Measurements from ENCODE around the gene PEX6. TPM values are rescaled to one million over a fixed set of nuclear protein-coding genes. Genes with fewer than 3 reads are reported as not detected.
"Not testable (repeated sequence)": the region's sequence is repeated elsewhere in the genome, so short reads cannot be mapped to it uniquely, and the experiment has no call there.

Gene PEX6
- total RNA-seq, 1 donor from 2014 or later, result 22.3 TPM

DNA sequence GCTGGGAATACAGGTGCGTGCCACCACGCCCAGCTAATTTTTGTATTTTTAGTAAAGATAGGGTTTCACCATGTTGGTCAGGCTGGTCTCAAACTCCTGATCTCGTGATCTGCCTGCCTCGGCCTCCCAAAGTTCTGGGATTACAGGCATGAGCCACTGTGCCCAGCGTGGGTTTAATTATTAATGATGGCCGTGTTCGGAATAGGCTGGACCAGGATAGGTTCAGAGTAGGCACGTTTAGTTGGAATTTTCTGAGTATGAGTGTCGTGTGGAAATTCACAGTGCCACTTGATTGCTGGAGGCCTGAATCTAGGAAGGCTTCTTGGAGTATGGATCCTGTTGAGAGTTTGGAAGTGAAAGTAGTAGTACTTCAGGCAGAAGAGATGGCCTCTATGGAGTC lies 19.2 kb upstream of the PEX6 start:
- not testable (repeated sequence) for DNase-seq (ENCODE audit: extremely low read depth, low read depth, low spot score)

GRCh38 chr6:42996513-42996912 lies 17.5 kb upstream of the PEX6 start:
- DNase-seq (ENCODE audit: extremely low read depth, low read depth, low spot score), result no peak

GRCh38 chr6:42993445-42993844 lies 14.5 kb upstream of the PEX6 start:
- no peak for DNase-seq (ENCODE audit: extremely low read depth, low read depth, low spot score)

GRCh38 chr6:42989923-42990322 lies 10.9 kb upstream of the PEX6 start:
- DNase-seq (ENCODE audit: extremely low read depth, low read depth, low spot score), result no peak

DNA sequence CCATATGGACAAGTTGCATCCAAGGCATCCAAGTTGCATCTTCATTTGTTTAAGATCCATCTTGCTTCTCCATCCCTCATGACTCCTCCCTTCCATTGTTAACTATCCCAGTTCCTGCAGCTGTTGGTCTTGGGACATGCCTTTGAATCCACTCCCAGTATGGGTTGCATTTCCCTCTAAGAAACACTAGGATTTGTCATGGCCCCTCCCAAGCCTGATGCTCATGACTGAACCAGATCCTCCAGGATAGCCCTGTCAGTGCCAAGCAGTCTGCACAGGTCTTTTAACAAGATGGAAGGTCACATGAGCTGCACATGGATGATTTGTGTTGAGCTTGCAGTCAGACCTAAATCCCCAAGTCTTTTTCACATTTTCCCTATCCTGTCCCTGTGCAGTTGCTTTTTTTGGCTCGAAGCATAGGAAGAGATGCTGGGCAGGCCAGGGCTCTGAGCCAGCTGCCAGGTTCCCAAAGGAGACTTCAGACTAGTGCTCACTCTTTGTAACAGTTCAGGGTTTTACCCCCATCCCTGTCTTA lies 9.6 kb upstream of the PEX6 start:
- no peak for DNase-seq (ENCODE audit: extremely low read depth, low read depth, low spot score)

GRCh38 chr6:42987533-42988451 lies 8.8 kb upstream of the PEX6 start:
- DNase-seq (ENCODE audit: extremely low read depth, low read depth, low spot score), result no peak

- no peak for DNase-seq (ENCODE audit: extremely low read depth, low read depth, low spot score)
Observed at GRCh38 chr6:42984924-42985475, 6.0 kb upstream of the PEX6 start.

DNA sequence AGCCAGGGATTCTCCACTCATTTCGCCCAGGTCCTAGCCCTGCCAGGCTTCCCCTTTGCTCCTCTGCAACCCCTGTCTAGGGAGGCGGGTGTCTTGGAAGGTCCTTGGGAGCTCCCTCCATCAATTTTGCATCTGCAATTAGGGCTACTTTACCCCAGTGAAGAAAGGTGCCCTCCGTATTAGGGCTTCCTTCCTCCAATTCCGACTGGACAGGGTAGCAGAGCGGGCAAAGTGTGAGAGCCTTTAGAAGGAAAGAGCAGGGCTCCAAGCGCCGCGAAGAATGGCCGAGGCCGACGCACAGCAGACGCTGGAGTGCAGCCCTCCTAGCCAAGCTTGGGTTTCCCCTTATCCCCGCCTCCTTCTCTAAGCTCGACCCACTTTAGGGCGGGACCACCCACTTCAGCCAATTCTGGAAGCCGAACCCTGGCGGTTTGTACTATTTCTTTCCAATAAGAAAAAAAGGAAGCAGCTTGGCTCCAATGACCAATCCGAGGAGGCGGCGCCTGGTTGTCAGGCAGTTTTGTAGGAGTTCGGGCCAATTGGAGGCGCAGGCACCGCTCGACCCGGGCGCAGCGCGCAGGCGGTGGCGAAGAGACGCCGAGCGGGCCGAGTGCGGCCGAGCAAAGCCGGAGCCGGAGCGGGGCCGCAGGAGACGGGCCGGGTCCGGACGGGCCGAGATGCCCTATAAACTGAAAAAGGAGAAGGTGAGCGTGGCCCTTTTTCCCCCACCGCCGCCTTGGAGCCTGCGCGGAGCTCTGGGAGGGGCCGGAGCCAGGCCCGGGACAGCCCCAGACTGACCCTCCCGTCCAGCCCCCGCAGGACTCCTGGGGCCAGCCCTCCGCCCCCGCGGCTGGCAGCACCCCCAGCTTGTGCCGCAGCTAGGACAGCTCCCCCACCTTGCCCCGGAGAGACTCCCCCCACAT lies 5.3 kb upstream of the PEX6 start, which contains the start of gene PPP2R5D:
TSS of gene PPP2R5D (plus strand) at position 570 of the 923 bp plus-strand sequence. CDS start at position 678, 108 bp downstream.
- peak; percentile 96 for DNase-seq (ENCODE audit: extremely low read depth, low read depth, low spot score)

DNA sequence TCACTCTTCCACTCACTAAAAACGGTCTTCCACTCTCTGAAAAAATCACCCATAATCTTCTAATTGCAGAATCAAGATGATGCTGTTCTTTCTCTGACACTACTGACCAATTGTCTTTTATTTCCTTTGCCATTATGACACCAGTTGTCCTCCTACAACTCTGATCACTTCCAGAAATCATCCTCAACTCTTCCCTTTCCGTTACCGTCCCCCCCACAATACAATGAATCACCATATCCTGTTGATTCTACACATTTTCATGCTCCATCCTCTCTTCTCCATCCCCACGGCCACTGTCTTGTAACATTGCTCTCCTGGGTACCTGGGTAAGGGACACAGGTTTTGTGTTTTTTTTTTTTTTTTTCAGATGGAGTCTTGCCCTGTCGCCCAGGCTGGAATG lies 2.9 kb upstream of the PEX6 start:
- DNase-seq (ENCODE audit: extremely low read depth, low read depth, low spot score), result no peak

DNA sequence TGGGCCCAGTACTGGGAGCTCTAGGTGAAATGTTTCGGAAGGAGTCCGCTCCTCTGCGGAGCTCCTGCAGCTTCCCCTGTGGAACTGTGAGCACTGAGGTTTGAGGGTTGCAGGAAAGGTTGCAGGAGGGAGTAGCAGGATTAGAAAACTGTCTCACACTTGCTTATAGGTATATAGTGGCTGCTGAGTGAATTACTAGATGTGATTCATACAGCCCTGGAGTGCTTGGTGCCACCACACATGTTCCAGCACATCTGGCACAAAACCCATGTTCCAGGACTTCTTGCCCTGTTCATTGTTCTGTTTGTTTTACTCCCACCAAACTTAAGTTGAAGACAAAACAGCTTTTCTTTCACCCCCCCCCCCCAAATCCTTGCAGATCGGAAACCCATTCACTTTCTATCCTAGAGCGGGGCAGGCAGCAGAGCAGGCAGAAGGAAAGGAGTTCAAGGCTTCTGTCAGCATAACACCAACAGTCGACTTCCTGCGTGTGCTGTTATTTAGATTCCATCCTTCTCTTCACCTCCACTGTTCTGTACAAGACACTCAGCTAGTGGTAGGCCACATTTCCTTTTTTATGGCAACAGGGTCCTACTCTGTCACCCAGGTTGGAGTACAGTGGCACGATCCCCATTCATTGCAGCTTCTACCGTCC lies 669 bp upstream of the PEX6 start:
- DNase-seq (ENCODE audit: extremely low read depth, low read depth, low spot score), result no peak

DNA sequence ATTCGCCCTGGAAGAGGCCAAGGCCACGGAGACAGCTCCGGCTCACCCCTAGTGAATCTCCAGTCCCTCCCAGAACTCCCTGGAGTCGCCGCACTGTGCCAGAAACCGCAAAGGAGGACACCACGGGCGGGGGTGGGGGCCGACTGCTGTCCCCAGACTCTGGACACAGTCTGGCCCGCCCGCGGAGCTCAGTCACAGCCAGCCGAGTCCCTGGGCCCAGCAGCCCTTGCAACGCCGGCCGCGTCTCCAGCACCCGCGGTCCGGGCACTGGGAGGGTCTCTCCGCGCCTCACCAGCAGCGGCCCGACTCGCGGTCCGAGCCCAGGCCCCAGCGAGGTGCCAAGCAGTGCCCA lies 518 bp downstream of the PEX6 start:
- no peak for DNase-seq (ENCODE audit: extremely low read depth, low read depth, low spot score)

- DNase-seq (ENCODE audit: extremely low read depth, low read depth, low spot score), result no peak
Observed at GRCh38 chr6:42974919-42975505, 4.0 kb downstream of the PEX6 start.

DNA sequence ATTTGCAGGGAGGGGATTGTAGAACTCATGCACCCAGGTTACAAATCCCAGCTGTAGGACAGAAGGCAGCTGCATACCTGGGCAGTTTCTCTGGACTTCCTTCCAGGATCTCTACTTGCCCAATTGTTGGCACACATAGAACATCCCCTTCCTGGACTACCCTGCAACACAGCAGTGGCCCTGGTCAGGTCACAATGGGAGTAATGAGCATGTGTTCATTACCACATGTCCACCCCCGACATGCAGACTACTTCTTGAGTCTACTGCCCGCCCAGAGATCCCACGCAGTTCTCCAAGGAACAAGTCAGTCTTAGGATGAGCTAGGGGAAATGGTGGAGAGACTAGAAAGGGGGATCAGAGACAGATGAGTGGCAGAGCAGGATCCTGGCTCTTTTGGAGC lies 5.1 kb downstream of the PEX6 start:
- no peak for DNase-seq (ENCODE audit: extremely low read depth, low read depth, low spot score)

DNA sequence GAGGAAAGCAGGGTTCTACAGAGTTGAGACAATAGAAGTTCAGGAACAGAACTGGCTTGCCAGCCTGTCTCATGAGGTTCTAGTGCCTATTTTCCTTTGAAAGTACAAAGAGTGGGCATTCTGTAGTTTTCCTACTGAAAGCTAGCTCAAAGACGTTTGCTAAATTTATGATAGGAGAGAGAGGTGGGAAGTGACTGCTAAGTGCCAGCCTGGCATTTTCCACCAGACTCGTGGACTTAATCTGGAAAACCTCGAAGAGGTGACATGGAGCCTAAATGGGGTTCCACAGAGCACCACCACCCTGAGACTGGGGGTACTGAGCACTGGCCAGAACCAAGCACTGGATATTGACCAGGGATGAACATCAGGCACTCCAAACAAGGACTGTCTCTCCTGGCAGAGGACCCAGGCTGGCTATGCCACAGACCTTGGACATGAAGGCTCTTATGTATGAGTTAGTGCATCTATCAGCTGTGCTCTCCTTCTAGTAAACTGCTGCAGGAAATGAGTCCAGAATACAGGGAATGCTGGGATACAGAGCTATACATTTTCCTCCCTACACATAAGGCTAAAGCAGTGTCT lies 7.1 kb downstream of the PEX6 start:
- DNase-seq (ENCODE audit: extremely low read depth, low read depth, low spot score), result no peak

GRCh38 chr6:42970871-42971612 lies 7.9 kb downstream of the PEX6 start:
- DNase-seq (ENCODE audit: extremely low read depth, low read depth, low spot score), result no peak

- no peak for DNase-seq (ENCODE audit: extremely low read depth, low read depth, low spot score)
Observed at GRCh38 chr6:42969934-42970333, 9.0 kb downstream of the PEX6 start.

DNA sequence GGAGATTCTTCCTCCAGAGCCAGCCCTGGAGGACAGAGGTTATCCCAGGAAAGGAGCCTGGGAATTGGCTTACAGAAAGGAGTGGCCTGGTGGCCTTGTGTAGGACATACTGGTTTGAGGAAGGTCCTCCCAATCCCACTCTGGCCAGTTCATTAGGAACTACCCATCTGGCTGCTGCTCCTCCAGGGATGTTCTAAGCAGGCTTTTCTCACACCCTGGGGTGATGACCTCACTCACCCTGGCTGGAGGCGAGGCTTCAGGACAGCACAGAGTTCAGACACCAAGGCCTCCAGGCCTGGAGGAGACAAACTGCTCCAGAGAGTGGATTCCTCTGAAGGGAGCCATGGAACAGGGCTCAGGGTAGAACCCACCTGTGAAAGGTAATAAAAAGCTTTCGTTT lies 9.6 kb downstream of the PEX6 start:
- DNase-seq (ENCODE audit: extremely low read depth, low read depth, low spot score), result no peak

GRCh38 chr6:42968783-42969182 lies 10.2 kb downstream of the PEX6 start:
- DNase-seq (ENCODE audit: extremely low read depth, low read depth, low spot score), result no peak

GRCh38 chr6:42968126-42968701 lies 10.8 kb downstream of the PEX6 start:
- no peak for DNase-seq (ENCODE audit: extremely low read depth, low read depth, low spot score)
